HepG2 (cell line): Measurements from ENCODE around the gene UPB1. TPM values are rescaled to one million over a fixed set of nuclear protein-coding genes. Genes with fewer than 3 reads are reported as not detected.

Experiments used
- CAMTA2 ChIP-seq: sonication (generic); formaldehyde crosslinking; IDR thresholded peaks from 2 replicates; pipeline ENCODE4 v1.4.0; 2020; ENCODE audit warnings: mild to moderate bottlenecking, missing genetic modification reagents, borderline replicate concordance
- HDAC1 ChIP-seq: sonication (generic); formaldehyde crosslinking; IDR thresholded peaks from 2 replicates; pipeline ENCODE4 v1.5.1; 2020; ENCODE audit warnings: mild to moderate bottlenecking, missing genetic modification reagents
- HNF1B ChIP-seq: sonication (generic); formaldehyde crosslinking; IDR thresholded peaks from 2 replicates; pipeline ENCODE4 v1.5.1; 2020; ENCODE audit warnings: mild to moderate bottlenecking, moderate library complexity, missing genetic modification reagents
- LRRFIP1 ChIP-seq: sonication (generic); formaldehyde crosslinking; conservative IDR thresholded peaks from 2 replicates; pipeline ENCODE4 v1.4.0; 2020; ENCODE audit warnings: missing genetic modification reagents
- MAFF ChIP-seq: IDR thresholded peaks from 2 replicates; pipeline ENCODE4 v1.6.1; 2011; ENCODE audit warnings: low read depth, low read length, improper control_type of control experiment
- MAX ChIP-seq: IDR thresholded peaks from 2 replicates; pipeline ENCODE4 v1.6.1; 2012; ENCODE audit warnings: inconsistent platforms
- MLLT10 ChIP-seq: sonication (generic); formaldehyde crosslinking; IDR thresholded peaks from 2 replicates; pipeline ENCODE4 v1.4.0; 2020; ENCODE audit warnings: missing genetic modification reagents
- MZF1 ChIP-seq: sonication (generic); formaldehyde crosslinking; IDR thresholded peaks from 2 replicates; pipeline ENCODE4 v1.8.1; 2023; ENCODE audit warnings: mild to moderate bottlenecking, missing genetic modification reagents, borderline replicate concordance
- NPAS2 ChIP-seq: sonication (generic); formaldehyde crosslinking; IDR thresholded peaks from 2 replicates; pipeline ENCODE4 v1.8.0; 2022; ENCODE audit warnings: mild to moderate bottlenecking, missing genetic modification reagents, borderline replicate concordance
- RERE ChIP-seq: IDR thresholded peaks from 2 replicates; pipeline ENCODE4 v1.6.1; 2016; ENCODE audit warnings: low read depth, missing genetic modification reagents, missing compliant biosample characterization
- TCF7L2 ChIP-seq: IDR thresholded peaks from 2 replicates; pipeline ENCODE4 v1.6.1; 2011; ENCODE audit warnings: mild to moderate bottlenecking, low read depth, low read length, moderate library complexity
- ZBTB34 ChIP-seq: sonication (generic); formaldehyde crosslinking; IDR thresholded peaks from 2 replicates; pipeline ENCODE4 v1.8.0; 2022; ENCODE audit warnings: mild to moderate bottlenecking, missing genetic modification reagents
- ZFP82 ChIP-seq: sonication (generic); formaldehyde crosslinking; IDR thresholded peaks from 2 replicates; pipeline ENCODE4 v1.5.1; 2020; ENCODE audit warnings: mild to moderate bottlenecking, missing genetic modification reagents, borderline replicate concordance
- ZNF710 ChIP-seq: sonication (generic); formaldehyde crosslinking; IDR thresholded peaks from 2 replicates; pipeline ENCODE4 v1.5.0; 2020; ENCODE audit warnings: mild to moderate bottlenecking, missing genetic modification reagents, borderline replicate concordance
- polyA plus RNA-seq, 8 experiments: library from polyadenylated mRNA; depleted of rRNA in 3 of 8; stranded (reverse) in 7 of 8; unstranded in 1 of 8; fragments of >200 nt; fragmentation: Illumina TruSeq in 4 of 8; extraction: Trizol in 4 of 8; gene quantifications; 2 replicates each; pipeline versions ENCODE4 v1.2.1 to v1.2.3, GENCODE V29; 2011 to 2016; ENCODE audit warnings: low read depth in 4 of 8, missing spikeins in 1 of 8, mixed read lengths in 1 of 8; ENCODE audit not compliant: insufficient read depth in 1 of 8
- total RNA-seq, 5 experiments: library from RNA; depleted of rRNA; stranded (reverse); fragments of >200 nt; fragmentation: Illumina TruSeq; extraction: Trizol; gene quantifications; 2 replicates each; pipeline ENCODE4 v1.2.3, GENCODE V29; 2016; ENCODE audit warnings: low read depth in 1 of 5

Gene UPB1
- total and polyA plus RNA-seq, 2 of the 13 experiments (the other 11 are each of a cell fraction or from before 2014, with no cell fraction given) = 0.38 to 1.2 TPM

GRCh38 chr22:24550028-24550901 is 55.1 kb downstream of the UPB1 start (continued):
- peak; percentile 53; the same call in 1 of the 2 replicates for TF ChIP-seq RERE (CRISPR knock-in tag)
- TF ChIP-seq ZFP82 (CRISPR knock-in tag) = no peak
- TF ChIP-seq ZBTB34 = peak; percentile 83; the same call in 1 of the 2 replicates
- TF ChIP-seq MAFF = peak; percentile 95
- peak; percentile 32; the same call in 1 of the 2 replicates for TF ChIP-seq HNF1B (CRISPR knock-in tag)
- TF ChIP-seq LRRFIP1 (CRISPR knock-in tag) = no peak
- TF ChIP-seq MZF1 (CRISPR knock-in tag) = no peak
- TF ChIP-seq CAMTA2 (CRISPR knock-in tag) = no peak
- TF ChIP-seq TCF7L2 = no peak
- no peak for TF ChIP-seq MLLT10 (CRISPR knock-in tag)
- TF ChIP-seq ZNF710 (CRISPR knock-in tag) = peak; percentile 86
- TF ChIP-seq HDAC1 (CRISPR knock-in tag) = peak; percentile 94
- TF ChIP-seq NPAS2 (CRISPR knock-in tag) = no peak
- peak; percentile 90 for TF ChIP-seq MAX
